ENCODE measurements around the gene PAK4.

- TF ChIP-seq CTCF (IDR thresholded peaks at IDR 0.05; ENCODE audit: poor library complexity) (no peak), EZH2phosphoT487 (IDR thresholded peaks at IDR 0.05; ENCODE audit: low read depth, severe bottlenecking, unreplicated experiment) (no peak), EZH2 (IDR thresholded peaks at IDR 0.05; ENCODE audit: borderline replicate concordance) (no peak)
Measured at GRCh38 chr19:39157275-39157996, 31.9 kb downstream of the PAK4 start.
